AG09319 (cell line): ENCODE measurements around the gene PRDM16.
"Not testable (repeated sequence)": the region's sequence is repeated elsewhere in the genome, so short reads cannot be mapped to it uniquely, and the experiment has no call there.

ENCODE experiments used
- DNase-seq: peaks from one replicate; pipeline ENCODE4 v3.0.0-alpha.2; 2010; ENCODE audit warnings: low read depth; ENCODE audit errors: extremely low read depth
- TF ChIP-seq, protein P1 (sequence below): IDR thresholded peaks from 2 replicates; pipeline ENCODE4 v1.5.1; 2011; ENCODE audit warnings: low read depth, mild to moderate bottlenecking, inconsistent platforms, low read length, moderate library complexity

Gene PRDM16

DNA sequence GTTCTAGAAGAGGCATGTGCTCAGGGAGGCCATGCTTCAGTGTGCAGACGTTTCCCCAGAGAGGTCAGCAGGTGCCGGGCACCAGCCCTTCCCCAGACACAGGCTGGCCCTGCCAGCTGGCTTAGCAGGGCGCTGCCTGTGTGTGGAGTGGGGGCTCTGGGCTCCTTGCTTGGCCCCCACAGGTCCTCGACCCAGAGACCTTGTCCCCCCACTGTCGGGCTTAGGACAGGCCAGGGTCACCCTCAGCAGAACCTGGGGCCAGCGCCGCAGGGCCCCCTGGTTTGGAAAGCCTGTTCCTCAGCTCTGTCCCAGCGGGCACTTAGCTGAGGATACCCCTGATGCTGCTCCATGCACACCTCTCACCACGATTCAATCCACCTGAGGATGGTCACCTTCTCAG, 213.2 kb downstream of the PRDM16 start:
- no peak for DNase-seq
- TF ChIP-seq, protein P1, sequence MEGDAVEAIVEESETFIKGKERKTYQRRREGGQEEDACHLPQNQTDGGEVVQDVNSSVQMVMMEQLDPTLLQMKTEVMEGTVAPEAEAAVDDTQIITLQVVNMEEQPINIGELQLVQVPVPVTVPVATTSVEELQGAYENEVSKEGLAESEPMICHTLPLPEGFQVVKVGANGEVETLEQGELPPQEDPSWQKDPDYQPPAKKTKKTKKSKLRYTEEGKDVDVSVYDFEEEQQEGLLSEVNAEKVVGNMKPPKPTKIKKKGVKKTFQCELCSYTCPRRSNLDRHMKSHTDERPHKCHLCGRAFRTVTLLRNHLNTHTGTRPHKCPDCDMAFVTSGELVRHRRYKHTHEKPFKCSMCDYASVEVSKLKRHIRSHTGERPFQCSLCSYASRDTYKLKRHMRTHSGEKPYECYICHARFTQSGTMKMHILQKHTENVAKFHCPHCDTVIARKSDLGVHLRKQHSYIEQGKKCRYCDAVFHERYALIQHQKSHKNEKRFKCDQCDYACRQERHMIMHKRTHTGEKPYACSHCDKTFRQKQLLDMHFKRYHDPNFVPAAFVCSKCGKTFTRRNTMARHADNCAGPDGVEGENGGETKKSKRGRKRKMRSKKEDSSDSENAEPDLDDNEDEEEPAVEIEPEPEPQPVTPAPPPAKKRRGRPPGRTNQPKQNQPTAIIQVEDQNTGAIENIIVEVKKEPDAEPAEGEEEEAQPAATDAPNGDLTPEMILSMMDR = no peak

DNA sequence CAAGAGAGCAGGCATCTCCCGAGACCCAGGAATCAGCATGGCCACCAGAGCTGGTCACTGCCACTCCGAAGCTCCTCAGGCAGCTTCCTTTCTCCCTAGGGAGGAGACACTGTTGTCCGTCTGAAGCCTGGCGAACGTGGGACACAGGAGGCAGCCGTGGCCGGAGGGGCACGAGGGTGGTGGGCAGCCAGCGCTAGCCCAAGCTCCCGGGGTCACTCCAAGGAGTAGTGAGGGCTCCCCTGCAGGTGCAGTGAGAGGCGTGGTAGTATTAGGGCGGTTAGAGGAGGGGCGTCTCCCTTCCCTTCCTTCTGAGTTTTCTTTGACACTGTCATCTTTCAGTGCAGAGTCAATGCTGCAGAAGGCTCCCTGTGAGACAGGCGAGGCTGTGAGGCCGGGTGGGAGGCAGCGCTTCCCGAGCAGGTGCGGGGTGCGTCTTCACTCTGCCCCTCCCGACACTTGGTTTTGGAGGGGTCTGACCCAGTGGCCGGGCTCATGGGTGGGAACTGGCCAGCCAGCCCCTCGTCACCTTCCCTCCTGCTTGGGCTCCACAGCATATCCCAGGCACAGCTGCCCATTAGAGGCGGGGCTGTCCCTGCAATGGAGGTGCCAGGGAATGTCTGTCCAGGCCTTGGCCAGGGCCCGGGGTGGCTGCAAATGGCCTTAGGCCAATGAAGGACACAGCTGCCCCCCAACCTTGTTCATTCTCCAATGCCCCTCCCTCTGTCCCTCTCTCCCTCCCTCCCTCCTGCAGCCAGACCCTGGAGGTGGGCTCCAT, 213.8 kb downstream of the PRDM16 start:
- DNase-seq = no peak
- TF ChIP-seq, protein P1 = no peak

DNA sequence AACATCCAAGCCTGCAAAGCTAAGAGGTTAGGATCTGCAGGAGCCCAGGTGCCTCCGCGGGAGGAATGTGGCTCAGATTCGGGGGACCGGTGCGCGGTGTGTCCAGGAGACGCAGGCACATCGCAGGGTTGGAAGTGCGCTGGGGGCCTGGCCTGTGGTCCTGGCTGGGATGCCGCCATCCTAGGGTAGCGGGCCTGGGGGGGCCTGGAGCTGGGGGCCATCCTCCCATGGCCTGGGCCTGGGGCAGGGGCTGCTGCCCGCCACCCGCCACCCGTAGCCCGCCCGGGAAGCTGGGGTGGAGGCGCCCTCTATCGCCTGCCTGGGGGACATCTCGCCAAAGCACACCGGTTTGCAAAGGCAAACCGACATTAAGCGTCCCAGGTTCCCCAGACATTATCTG, 214.8 kb downstream of the PRDM16 start:
- TF ChIP-seq, protein P1 = peak; percentile 63
- DNase-seq = no peak

DNA sequence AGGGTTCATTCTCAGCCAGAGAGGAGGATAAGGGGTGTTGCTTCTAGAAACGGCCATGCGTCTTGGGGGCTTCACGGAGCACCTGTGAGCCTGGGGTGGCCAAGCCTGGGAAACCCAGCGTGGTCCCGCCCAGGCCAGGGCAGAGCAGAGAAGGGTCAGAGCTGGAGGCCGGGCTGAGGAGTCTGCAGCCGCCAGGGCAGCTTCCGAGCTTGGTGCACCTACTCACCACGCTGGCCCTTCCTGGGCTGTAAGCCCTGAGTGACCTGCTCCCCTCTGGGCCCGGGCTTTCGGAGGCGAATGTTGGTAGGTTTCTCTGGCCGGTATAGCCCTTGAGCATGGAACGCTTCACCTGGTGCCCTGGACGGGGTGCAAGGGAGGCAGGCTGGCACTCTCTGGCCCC, 215.7 kb downstream of the PRDM16 start:
- TF ChIP-seq, protein P1 = no peak
- no peak for DNase-seq

DNA sequence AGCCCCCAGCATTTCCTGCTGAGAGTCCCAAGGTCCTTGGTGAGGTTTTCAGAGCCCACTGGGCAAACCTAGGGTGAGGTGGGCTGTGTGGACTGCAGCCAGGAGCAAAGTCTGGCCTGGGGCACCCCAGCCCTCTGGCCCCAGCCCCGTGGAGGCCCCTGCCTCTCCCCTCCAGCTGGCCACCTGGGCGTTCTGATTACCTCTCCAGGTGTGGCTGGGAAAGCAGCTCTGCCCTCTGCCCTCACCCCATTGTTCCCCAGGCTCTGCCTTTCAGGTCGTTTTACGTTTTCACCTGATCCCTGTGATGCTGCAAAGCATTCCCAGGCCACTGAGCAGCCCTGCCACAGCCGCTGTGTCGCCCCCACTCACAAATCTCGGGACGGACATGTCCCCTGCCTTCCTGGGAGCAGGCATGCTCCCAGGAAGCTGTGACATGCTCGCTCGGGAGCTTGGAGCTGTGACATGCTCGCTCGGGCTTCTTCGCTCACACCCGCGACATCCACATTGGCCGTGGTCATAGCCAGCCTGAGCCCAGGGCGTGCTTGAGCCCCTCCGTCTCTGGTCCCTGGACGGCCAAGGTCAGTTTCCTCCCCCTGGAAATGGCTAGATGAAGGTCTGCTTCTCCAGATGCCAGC, 216.2 kb downstream of the PRDM16 start:
- no peak for DNase-seq
- TF ChIP-seq, protein P1 = no peak

DNA sequence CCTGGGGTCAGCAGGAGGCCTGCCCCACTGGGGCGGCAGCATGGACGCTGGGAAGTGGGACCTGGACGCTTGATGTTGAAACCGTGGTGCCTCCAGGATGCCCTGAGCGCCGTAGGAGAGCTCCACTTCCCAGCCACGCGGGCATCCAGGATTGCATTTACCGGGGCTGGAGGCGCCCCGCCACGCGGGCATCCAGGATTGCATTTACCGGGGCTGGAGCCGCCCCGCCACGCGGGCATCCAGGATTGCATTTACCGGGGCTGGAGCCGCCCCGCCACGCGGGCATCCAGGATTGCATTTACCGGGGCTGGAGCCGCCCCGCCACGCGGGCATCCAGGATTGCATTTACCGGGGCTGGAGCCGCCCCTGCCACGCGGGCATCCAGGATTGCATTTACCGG, 218.1 kb downstream of the PRDM16 start:
- not testable (repeated sequence) for DNase-seq

DNA sequence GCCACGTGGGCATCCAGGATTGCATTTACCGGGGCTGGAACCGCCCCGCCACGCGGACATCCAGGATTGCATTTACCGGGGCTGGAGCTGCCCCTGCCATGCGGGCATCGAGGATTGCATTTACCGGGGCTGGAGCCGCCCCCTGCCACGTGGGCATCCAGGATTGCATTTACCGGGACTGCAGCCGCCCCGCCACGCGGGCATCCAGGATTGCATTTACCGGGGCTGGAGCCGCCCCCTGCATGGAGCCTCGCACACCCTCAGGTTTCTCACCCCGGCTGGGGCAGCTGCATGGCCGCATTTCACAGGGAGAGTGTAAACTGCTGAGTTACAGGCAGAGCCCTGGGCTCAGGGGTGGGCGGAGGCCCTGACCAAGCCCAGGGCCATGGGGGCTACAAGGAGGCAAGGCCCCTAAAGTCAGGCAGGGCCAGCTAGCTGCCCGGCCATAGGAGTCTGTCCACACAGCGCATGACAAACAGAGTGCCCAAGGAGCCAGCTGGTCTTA, 218.7 kb downstream of the PRDM16 start:
- no peak for DNase-seq
- TF ChIP-seq, protein P1 = no peak

DNA sequence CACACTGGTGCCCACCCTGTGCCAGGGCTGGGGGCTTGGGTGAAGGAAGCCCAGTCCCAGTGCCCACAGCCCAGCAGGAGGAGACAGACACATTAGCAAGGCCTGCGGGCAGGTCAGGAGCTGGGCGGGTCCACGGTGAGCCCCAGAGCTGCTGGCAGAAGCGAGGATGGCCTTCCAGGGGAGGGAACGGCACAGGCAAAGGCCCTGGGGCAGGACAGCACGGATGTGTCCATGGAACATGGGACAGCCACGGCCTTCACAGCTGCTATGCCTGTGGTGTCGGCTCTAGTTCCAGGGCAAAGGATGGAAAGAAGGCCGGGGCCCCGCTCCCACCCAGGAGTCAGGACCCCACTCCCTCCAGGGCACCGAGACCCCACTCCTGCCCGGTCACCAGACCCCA, 220.5 kb downstream of the PRDM16 start:
- TF ChIP-seq, protein P1 = no peak
- no peak for DNase-seq
